Skin of body (tissue), 2 donors: ENCODE data around the gene RANBP17. TPM values are rescaled to one million over a fixed set of nuclear protein-coding genes. Genes with fewer than 3 reads are reported as not detected.
"Not testable (repeated sequence)": the region's sequence is repeated elsewhere in the genome, so short reads cannot be mapped to it uniquely, and the experiment has no call there.

ENCODE experiments used
- DNase-seq: peaks from one replicate; lab custom pipeline; 2025; lab: John Stamatoyannopoulos, UW
- total RNA-seq: library from RNA; depleted of rRNA; stranded (reverse); fragments of >200 nt; gene quantifications from one replicate; pipeline ENCODE4 v1.2.3, GENCODE V29; 2014

RANBP17 gene
- total RNA-seq, 1 donor from 2014 or later: 28.8 TPM

DNA sequence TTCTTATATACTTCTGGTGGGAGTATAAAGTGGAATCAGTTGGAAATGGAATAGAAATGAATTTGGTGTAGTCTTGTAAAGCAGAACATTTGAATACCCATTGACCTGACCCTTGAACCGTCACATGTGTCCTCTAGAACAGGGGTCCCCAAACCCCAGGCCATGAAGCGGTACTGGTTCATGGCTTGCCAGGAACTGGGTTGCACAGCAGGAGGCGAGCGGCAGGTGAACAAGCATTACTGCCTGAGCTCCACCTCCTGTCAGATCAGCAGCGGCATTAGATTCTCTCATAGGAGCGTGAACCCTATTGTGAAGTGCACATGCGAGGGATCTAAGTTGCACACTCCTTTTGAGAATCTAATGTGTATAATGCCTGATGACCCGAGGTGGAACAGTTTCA lies 80.0 kb downstream of the RANBP17 start:
- DNase-seq: no peak

DNA sequence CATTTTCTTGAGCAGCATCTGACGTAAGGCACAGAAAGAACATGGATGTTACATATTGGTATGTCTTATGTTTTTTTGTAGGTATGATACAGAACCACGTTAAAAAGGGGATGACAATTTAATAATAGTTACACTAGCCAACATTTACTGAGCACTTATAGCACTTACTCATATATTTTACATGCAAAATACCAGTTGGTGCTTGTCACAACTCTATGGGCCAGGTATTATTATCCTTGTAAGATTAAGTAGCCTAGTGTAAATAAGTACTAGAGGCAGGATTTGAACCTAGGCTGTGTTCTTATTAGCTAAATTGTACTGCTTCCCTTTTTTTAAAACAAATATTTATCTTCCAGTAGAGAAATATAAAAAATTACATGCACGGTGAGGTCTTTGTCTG lies 83.5 kb downstream of the RANBP17 start:
- DNase-seq: no peak

DNA sequence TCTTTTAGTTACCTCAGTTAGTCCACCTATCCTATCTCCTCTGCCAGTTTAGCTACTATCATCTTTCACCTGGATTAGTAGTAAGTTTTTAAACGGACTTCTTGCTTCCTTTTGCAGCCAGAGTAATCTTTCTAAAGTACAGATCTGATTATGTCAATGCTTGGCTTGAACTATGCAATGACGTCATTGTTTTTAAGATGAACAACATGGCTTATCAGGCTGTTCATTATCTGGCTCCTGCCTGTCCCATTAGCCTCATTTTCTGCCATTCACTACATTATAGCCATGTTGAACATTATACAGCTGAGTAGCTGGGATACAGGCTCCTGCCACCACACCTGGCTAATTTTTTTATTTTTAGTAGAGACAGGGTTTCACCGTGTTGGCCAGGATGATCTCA lies 98.7 kb downstream of the RANBP17 start:
- no peak for DNase-seq

DNA sequence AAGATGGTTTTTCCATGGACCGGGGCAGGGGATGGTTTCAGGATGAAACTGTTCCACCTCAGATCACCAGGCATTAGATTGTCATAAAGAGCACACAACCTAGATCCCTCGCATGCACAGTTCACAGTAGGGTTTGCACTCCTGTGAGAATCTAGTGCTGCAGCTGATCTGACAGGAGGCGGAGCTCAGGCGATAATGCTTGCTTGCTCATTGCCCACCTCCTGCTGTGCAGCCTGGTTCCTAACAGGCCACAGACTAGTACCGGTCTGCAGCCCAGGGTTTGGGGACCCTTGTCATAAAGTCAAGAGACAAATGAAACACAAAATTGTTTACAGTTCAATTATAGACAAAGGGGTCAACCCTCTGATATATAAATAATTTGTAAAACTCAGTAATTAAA lies 101.7 kb downstream of the RANBP17 start:
- no peak for DNase-seq

DNA sequence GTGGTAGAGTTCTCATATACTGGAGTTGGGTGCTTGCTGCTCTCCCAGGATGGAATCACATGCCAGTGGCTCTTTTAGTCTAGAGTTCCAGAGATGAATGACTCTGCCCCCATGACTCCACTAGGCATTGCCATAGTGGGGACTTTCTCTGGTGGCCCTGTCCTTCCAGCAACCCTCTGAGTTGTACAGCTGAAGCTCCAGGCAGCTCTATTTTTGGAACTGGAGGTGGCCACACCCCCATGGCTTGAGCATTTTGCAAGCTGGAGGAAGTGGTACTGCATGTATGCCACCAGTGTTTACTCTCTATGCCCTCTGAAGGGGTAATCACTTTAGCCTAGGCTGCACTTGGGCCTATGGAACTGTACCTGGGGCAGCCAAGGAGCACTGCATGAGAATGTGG lies 112.6 kb downstream of the RANBP17 start:
- no peak for DNase-seq

DNA sequence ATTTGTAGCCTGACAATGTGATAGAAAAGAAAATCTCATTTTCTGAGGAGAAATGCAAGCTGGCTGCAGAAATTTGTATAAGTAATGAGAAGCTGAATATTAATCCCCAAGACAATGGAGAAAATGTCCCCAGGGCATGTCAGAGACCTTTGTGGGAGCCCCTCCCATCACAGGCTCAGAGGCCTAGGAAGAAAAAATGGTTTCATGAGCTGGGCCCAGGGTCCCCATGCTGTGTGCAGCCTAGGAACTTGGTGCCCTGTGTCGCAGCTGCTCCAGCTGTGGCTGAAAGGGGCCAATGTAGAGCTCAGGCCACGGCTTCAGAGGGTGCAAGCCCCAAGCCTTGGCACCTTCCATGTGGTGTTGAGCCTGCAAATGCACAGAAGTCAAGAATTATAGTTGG lies 118.4 kb downstream of the RANBP17 start:
- not testable (repeated sequence) for DNase-seq

DNA sequence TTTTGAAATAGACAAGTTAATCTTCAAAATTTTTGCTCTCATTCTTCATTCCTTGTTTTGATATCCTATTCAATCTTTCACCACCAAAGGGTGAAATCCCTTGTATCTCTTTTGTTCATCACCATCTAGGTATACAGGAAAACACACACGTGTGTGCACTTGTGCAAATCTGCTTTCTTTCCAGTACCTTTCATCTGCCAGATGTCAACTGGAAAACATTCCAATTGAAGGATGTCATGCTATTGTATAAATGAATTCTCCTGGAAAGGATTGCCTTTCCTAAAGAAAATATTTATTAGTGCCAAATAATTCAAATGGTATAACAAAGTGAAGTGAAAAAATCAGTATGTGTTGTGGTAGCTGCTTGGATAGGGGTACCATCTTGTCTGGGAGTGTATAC lies 123.7 kb downstream of the RANBP17 start:
- no peak for DNase-seq

DNA sequence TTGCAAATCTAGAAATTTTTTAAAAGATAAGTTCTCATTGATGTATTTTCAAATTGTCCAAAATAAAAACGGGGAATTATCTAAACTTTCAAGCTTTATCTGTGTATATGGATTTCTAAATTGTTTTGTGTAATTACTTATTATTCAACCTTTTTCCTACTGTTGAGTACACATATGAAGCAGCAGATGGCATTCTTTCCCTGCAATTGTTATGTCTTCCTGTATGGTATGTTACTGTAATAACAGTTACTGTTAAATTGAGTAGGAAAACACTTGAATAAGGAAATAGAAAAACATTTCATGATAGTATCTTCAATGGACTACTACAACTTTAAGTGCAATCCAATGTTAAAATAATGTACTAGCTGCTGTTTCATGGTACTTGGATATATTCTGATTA lies 124.8 kb downstream of the RANBP17 start:
- peak; percentile 3 for DNase-seq

DNA sequence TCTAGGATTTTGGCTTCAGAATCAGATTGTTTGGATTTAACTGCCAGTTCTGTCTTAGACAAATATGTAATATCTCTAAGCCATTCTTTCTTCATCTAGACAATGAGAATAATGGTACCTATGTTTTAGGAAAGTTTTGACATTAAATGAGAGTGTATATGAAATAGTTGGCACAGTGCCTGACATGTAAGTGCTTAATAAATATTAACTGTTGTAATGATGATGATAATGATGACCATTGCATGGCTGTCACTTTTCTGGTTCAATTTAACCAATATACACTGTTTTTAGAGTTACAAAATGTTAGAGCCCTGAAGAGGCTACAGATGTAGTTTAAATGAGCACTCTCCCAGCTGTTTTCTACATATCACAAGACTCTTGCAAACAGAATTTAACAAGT lies 131.7 kb downstream of the RANBP17 start:
- no peak for DNase-seq

DNA sequence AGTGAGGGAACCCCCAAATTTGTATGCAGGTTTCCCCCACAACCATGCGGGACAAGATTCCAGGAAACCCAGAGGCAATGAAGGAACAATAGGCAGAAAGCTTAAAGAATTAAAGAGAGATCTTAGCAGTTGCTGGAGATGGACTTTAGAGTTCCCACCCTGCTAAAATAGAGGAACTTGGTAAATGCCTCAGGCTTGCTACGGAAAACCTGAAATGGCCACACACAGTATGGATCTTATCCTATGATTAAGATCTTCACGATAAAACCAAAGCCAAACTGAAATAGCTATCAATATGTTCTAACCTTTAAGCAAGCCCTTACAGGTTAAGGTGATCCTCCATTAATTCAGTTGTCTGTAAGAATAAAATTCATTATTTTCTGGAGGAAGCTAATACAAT lies 148.3 kb downstream of the RANBP17 start:
- no peak for DNase-seq

DNA sequence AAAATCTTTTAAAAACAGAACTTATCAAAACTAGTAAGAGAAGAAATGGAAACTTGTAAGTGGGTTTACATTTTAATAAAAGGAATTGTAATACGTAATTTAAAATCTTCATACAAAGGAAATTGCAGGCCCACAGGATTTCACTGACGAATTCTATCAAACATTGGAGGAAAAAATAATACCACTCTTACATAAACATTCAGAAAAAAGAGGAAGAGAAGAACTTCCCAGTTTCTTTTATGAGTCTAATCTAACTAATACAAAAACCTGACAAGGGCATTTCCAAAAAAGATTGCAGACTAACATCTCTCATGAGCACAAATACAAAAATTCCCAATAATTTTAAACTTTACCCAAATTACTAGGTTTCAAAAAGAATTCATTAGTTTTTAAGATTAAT lies 149.0 kb downstream of the RANBP17 start:
- no peak for DNase-seq

DNA sequence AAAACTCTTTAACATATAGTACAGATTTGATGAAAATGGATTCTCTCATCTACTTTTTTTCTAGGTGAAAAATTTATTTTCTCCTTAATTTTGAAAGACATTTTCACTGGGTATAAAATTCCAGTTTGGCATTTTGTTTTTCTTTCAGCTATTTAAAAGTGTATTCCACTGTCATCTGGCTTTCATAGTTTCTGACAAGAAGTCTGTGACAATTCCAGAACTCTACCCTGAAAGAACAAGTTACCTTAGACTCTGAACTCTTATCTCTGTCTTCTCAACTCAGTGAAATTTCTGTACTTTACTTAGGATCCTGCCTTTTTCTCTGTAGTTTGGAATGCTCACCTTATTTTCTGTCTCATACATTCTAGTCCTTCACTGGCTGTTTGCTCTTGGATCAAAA lies 161.7 kb downstream of the RANBP17 start:
- no peak for DNase-seq

DNA sequence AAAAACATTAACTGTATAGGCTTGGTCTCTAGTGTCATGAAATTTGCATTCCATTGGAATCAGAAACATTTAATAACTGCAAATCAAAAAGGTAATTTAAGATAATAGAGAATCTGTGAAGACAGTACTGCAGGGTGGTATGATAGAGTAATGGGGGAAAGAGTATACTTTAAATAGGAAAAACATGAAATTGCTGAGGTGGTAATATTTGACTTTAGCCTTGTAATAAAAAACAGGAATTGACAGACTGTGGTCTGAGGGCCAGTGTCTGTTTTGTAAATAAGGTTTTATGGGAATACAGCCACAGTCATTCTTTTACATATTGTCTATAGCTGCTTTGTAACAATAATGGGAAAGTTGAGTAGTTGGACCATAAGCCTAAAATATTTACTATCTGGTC lies 162.3 kb downstream of the RANBP17 start:
- DNase-seq: no peak

DNA sequence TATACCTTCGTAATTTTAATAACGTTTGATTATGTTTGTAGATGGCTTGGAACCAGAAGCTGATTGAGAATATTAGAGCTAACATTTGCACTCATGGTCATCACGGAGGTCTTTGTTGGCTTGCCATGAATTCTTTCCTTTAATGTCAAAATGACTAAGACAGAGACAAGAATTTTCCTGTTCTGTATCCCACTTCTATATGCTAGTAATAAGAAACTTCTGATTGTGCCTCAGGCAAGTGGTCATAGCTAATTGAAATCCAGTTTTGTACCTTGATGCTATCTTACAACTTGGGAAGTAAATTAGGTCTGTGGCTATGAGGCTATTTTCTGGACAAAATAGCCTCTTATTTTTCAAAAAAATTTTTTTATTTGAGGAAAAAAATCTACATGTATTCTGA lies 167.6 kb downstream of the RANBP17 start:
- no peak for DNase-seq

DNA sequence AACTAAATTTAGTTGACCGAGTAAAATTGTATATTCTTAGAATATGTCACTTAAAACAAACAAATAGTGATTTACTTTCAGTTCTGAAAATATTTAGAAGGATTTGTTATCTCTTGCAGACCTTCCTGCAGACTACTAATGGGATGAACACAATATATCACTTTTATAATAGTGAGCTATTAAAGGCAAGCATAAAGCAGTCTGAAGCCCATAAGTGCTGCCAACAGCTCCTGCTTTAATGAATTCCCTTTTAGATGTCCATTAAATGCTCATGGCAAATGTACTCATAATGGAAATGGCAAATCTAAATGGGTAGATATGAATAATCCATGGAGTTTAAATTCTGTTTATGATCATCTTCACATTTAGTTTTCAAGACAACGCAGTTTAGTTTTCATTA lies 170.2 kb downstream of the RANBP17 start:
- no peak for DNase-seq

DNA sequence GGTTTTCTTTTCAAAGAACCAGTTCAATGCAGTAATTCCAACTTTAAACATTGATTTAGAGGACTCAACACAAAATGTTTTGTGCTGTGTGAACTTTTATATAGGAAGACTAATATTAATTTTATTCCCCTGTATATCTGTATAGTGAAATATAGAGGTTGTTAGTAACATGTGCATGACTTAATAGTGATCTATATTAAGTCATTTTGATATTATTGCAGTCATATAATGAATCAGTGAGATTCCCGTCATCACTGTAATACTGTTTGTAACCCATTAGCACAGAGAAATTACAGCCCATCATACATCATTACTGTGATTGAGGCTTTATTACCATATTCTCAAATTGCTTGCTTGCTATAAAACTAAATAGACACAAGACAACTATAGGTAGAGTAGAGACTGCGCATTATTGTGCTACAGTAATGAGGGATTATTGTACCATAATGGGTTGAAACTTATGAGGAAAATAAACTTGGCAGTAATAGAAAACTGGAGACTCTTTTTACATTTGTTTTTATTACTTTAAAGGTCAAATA lies 170.7 kb downstream of the RANBP17 start:
- no peak for DNase-seq

DNA sequence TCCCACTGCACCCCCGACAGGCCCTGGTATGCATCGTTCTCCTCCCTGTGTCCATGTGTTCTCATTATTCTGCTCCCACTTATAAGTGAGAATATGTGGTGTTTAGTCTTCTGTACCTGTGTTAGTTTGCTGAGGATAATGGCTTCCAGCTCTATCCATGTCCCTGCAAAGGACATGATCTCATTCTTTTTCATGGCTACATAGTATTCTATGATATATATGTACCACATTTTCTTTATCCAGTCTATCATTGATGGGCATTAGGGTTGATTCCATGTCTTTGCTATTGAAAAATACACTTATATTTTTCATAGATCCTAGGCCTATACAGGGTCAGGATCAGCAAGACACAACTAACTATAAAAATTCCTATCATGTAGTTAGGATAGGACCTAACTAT lies 180.1 kb downstream of the RANBP17 start:
- not testable (repeated sequence) for DNase-seq

DNA sequence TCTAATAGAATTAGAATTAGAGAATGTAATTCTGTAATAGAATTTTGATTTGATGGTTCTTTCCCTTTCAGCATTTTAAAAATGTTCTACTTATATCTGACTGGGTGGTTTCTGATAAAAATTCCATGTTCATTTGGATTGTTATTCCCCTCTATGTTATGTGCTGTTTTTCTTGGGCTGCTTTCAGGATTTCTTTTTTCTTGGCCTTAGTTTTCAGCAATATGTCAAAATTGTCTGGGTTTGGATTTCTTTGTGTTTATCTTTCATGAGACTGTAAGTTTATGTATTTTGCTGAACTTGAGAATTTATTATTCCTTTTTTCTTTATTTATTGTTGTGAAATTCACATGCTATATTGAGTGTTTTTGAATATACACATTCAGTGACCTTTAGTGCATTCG lies 189.1 kb downstream of the RANBP17 start:
- DNase-seq: peak; percentile 18

DNA sequence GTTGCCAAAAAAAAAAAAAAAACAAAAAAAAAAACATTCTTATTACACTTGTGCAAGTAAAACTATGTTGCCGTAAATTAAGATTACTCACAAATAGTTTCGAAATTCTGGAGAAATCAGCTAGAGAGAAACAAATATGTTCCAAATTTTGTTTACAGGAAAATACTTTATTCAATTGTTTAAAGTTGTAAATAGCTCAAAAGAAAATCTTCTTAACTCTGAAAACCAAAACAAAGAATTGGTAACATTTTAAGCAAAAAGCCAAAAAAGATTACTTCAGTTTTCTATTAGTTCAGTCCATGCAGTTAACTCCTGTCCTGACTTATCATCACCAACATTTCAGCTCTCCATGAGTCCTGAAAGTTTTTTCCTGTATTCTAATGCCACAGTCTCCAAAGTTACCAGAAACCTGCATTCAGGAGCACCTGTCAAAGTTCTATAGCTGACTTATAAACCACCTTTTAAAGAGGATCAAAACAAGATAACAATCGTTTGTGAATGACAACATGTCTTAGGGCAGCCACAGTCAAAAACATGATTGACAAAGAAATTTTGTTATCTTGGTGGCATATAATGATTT lies 194.1 kb downstream of the RANBP17 start:
- no peak for DNase-seq

DNA sequence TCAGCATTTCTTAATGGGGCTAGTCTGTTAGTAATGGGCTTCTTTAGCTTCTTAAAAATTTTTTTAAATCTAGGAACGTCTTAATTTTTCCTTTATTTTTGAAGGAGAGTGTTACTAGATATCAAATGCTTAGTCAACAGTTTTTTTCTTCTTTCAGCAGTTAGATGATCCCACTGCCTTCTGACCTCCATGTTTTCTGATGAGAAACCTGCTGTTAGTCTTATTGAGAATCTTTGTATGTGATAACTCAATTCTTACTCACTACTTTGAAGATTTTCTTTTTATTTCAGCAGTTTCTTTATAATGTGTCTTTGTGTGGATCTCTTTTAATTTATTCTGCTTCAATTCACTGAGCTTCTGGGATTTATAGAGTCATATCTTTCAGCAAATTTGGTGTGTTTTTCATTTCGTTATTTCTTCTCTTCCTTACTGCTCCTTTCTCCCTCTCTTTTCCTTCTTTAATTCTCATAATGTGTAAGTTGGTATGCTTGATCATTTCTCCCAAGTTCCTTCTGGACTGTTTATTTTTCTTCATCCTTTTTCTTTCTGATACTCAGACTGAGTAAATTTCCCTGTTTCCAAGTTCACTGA lies 205.8 kb downstream of the RANBP17 start:
- no peak for DNase-seq

DNA sequence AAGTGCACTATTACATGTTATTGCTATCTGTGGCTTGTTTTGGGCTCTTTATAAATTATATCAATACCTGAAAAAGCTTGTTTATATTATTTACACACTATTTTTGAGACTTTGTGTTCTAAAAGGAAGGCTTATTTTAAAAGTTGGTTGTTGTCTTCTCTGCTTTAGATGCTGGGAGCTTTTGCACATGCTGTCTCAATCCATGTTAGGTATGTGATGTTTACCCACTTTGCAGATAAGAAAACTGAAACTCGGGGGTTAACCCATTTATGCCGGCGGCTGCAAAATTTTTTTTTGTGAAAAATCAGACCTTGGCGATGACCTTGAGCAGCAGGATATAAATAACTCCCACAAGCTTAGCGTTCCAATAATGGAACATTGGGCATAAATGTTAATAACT lies 212.9 kb downstream of the RANBP17 start:
- DNase-seq: no peak

DNA sequence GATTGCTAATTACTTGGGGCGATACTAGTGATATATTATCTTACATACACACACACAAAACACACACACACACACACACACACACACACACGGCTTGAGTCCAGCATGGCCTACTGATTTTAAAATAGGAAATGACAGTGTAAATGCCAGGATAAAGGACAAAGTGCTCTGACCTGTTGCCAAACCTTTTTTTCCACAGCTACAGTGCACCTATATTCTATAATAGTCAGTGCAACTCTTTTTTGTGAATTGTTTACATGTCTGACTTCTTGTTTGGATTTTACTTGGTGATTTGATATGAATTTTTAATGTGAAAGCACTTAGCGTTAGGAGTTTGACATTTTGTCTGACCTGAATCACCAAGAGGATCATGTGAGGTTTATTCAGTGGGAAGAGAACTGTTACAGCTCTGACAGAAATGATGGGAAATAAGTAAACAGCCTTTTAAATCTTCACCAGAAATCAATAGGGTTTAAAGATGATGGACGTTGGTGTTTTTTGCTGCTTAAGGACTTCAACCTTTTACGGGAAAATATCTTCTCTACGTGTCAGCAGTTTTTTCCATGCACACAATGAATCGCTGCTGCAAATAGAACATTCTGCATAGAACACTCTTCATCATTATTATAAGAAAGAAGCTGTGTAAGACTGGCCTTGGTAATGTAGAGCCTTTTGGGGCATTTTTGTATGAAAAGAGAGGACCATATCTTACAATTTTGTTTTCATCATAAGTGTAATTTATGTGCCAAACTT lies 218.5 kb downstream of the RANBP17 start:
- DNase-seq: no peak

DNA sequence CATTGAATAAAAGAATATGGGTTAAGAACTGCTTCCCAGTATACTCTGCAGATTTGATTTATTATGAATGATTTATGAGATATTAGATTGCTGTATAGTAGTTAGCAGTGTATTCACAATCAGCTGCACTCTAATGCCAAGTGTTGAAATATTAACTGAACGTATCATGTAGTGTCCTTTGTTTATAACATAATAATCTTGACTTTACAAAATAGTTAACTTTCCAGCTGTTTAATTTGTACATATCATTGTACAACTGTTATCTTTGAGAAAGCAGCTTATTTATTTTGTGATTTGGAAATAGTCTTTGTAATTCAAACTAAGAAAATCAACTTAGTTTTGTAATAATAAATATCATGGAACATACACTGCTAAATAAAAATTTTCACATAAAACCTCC lies 219.5 kb downstream of the RANBP17 start:
- no peak for DNase-seq
